Activated CD4-positive, alpha-beta T cell treated with anti-CD3 and anti-CD28 coated beads, Interleukin-2, amount 10 ng/mL, durations not matched to agents 24 days and 14 days (primary cell): ENCODE measurements around the gene FITM2. TPM values are rescaled to one million over a fixed set of nuclear protein-coding genes. Genes with fewer than 3 reads are reported as not detected.

ENCODE experiments used
- DNase-seq: peaks from one replicate; pipeline ENCODE4 v3.0.0; 2022
- H3K27ac Mint-ChIP-seq: one replicate; pipeline ENCODE4 v1.8.0; 2022; ENCODE audit warnings: mild to moderate bottlenecking, mixed read lengths
- H3K27me3 Mint-ChIP-seq: one replicate; pipeline ENCODE4 v1.8.0; 2022; ENCODE audit warnings: mixed read lengths
- H3K36me3 Mint-ChIP-seq: one replicate; pipeline ENCODE4 v1.8.0; 2022; ENCODE audit warnings: low read depth, mild to moderate bottlenecking, mixed read lengths
- H3K4me1 Mint-ChIP-seq: one replicate; pipeline ENCODE4 v1.8.0; 2021; ENCODE audit warnings: mixed read lengths
- H3K4me3 Mint-ChIP-seq: one replicate; pipeline ENCODE4 v1.8.0; 2022; ENCODE audit warnings: mild to moderate bottlenecking, moderate library complexity, mixed read lengths
- H3K9me3 Mint-ChIP-seq: one replicate; pipeline ENCODE4 v1.8.0; 2021; ENCODE audit warnings: mixed read lengths
- intact Hi-C: fragments of 100-400 bp; cut with micrococcal nuclease; formaldehyde crosslinking; loops from one replicate; pipeline ENCODE4 v1.15.1; 2023
- total RNA-seq: library from RNA; stranded (reverse); gene quantifications from 2 replicates; pipeline ENCODE4 v1.2.3, GENCODE V29; 2022

FITM2 gene
- total RNA-seq, 1 donor from 2014 or later, result 2.0 TPM

- H3K27me3 Mint-ChIP-seq, result peaks cover 6% of the 10 kb centered on the region
- no peaks in the 10 kb centered on the region for H3K9me3 Mint-ChIP-seq
- intact Hi-C loops, result no loop called here
- no peak overlapping the region for H3K27ac Mint-ChIP-seq
- DNase-seq, result no peak
- H3K4me3 Mint-ChIP-seq, result no peak overlapping the region
- H3K36me3 Mint-ChIP-seq, result no peaks in the 10 kb centered on the region
- no peaks in the 10 kb centered on the region for H3K4me1 Mint-ChIP-seq
These were observed 27.0 kb downstream of the FITM2 start for GRCh38 chr20:44284032-44284431.

DNA sequence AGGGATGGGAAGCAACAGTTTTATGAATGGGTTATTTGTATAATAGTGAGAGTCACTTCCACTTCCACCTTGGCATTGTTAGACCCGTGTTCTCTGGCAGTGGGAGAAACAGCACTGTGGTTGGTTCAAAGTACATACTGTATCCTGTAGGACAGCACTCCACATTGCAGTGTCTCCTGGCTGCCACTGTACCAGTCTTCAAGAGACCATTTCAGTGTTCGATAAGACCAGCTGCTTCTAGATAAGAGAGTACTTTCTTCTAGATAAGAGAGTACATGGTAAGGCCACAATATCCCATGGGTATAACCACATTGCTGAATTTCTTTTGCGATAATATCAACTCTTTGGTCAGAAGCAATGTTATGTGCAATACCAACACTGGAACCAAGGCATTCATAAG, 28.8 kb downstream of the FITM2 start:
- no peak for DNase-seq
- peaks cover 6% of the 10 kb centered on the region for H3K27me3 Mint-ChIP-seq
- intact Hi-C loops, result no loop called here
- no peak overlapping the region for H3K27ac Mint-ChIP-seq
- no peaks in the 10 kb centered on the region for H3K9me3 Mint-ChIP-seq
- no peaks in the 10 kb centered on the region for H3K36me3 Mint-ChIP-seq
- H3K4me3 Mint-ChIP-seq, result no peak overlapping the region
- H3K4me1 Mint-ChIP-seq, result no peaks in the 10 kb centered on the region

DNA sequence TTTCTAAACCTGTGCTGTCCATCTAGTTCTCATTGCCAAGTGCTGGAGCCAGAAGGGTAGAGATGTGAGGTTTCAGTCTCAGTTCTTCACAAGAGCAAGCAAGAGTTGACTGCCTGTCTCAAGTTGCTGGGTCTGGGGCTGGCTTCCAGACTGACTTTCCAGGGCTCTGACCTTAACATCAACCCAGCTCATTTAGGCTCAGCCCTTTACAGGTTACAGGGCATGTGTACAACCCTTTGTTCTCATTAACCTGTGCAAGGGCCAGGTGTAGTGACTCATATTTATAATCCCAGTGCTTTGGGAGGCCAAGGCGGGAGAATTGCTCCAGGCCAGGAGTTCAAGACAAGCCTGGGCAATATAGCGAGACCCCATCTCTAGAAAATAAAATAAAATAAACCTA, 30.6 kb downstream of the FITM2 start:
- Mint-ChIP-seq H3K4me1 (no peaks in the 10 kb centered on the region), H3K27ac (no peak overlapping the region), H3K4me3 (no peak overlapping the region), H3K36me3 (no peaks in the 10 kb centered on the region), H3K9me3 (no peaks in the 10 kb centered on the region), H3K27me3 (no peaks in the 10 kb centered on the region)
- intact Hi-C loops, result no loop called here
- DNase-seq, result no peak

GRCh38 chr20:44279228-44279627, 31.8 kb downstream of the FITM2 start:
- H3K9me3 Mint-ChIP-seq, result no peaks in the 10 kb centered on the region
- intact Hi-C loops, result no loop called here
- no peaks in the 10 kb centered on the region for H3K27me3 Mint-ChIP-seq
- no peak for DNase-seq
- no peak overlapping the region for H3K4me3 Mint-ChIP-seq
- no peaks in the 10 kb centered on the region for H3K4me1 Mint-ChIP-seq
- no peaks in the 10 kb centered on the region for H3K36me3 Mint-ChIP-seq
- no peak overlapping the region for H3K27ac Mint-ChIP-seq

DNA sequence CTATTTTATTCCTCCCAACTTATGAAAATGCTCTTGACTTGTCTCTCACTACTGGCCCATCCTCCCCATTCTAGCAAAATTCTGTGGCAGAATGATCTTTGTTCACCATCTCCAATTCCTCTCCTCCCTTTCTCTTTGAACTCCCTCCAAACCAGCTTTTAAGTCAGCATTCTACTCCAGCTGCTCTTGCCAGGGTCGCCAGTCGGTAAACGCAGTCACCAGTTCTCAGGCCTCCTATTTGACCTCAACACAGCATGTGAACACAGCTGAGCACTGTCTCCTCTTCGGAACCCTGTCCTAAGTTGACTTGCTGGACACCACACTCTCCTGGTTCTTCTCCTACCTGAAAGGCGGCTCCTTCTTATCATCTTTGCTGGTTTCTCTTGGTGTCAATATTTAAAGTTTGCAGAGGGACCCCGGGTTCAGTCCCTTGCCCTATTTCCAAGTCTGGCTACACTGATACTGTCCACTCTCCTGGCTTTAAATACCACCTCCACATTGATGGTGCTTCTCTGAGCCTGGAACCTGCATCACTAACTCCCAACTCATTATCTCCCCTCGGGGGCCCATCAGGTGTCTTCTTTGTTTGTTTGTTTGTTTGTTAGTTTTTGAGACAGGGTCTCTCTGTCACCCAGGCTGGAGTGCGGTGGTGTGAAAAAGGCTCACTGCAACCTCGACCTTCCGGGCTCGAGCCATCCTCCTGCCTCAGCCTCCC, 36.5 kb downstream of the FITM2 start:
- DNase-seq, result no peak
- no peak overlapping the region for H3K4me3 Mint-ChIP-seq
- no peaks in the 10 kb centered on the region for H3K36me3 Mint-ChIP-seq
- H3K27ac Mint-ChIP-seq, result no peak overlapping the region
- no peaks in the 10 kb centered on the region for H3K9me3 Mint-ChIP-seq
- H3K4me1 Mint-ChIP-seq, result no peaks in the 10 kb centered on the region
- intact Hi-C loops, result no loop called here
- no peaks in the 10 kb centered on the region for H3K27me3 Mint-ChIP-seq

DNA sequence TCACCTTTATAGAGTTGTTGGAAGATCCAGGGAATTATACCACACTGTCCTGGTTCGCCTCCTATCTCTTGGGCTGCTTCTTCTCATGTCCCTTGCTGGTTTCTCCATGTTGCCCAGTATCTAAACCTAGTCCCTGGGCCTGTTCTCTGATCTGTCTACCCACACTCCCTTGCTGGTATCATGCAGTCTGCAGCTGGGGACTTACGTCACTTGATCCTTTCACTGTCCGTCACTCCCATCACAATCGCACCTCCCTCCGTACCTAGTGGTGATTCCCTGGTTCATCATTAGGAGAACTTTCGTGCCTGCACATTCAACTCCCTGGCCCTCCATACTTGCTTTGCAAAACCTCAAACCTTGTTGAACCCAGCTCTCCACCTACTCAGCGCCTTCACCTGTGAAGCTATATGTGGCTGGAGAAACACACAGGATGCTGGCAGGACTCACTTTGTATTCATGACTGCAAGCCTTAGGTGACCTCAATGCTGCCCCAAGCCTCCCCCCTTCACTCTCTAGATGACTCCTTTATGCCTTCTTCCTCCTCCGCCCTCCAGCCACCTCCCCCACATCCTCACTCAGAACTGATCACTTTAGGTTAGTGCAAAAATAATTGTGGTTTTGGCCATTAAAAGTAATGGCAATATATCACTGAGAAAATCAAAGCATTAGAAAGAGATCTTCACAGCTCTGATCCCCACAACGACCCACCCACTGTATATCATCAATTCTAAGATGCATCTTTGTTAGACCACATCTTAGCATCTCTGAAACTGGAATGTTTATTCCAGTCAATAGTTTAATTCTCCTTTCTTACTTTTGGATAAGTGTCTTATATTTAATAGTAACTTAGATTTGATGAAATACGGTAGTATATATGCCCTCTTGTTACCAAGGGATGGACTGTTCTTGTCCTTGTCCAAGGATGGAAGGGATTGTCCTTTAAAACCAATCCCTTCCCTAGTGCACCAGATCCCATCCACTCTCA, 37.5 kb downstream of the FITM2 start:
- Mint-ChIP-seq H3K9me3 (no peaks in the 10 kb centered on the region), H3K36me3 (no peaks in the 10 kb centered on the region), H3K27me3 (no peaks in the 10 kb centered on the region), H3K4me3 (no peak overlapping the region), H3K27ac (no peak overlapping the region), H3K4me1 (no peaks in the 10 kb centered on the region)
- intact Hi-C loops, result no loop called here
- no peak for DNase-seq

DNA sequence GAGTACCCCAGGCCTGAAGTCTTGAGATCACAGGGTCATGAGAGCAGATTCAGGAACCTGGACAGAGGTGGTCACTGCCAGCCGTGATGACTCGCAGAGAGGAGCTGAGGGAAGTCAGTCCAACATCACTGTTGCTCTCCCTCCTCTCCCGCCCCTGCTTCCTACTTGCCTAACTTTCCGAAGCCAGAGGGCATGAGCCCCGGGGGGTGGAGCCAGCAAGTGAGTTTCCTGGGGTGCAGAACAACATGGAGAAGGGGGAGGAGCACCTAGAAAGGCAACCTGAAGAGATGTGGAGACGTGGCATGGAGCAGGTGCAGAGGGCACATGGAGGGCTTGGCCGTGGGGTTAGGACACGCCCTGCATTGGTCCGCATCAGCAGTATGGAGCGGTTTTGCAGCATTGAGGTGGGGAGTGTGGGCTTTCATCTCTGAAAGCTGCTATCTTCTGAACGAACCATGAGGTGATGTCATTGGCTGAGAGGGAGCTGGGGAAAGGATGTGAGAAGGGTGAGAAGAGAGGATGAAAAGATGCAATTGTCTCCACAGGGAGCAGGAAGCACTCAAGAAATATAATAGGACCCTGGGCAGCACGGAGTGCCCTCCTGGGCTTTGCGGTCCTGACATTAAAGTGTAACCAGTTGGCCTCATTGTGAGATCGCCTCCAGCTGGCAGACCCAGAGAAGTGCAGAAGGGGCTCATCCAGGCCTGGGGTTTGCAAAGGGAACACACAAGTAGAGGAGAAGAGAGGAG, 38.9 kb downstream of the FITM2 start:
- DNase-seq, result peak; percentile 62
- Mint-ChIP-seq H3K27me3 (no peaks in the 10 kb centered on the region), H3K27ac (no peak overlapping the region), H3K4me3 (no peak overlapping the region), H3K36me3 (no peaks in the 10 kb centered on the region), H3K9me3 (no peaks in the 10 kb centered on the region), H3K4me1 (no peaks in the 10 kb centered on the region)
- intact Hi-C loops, result no loop called here

DNA sequence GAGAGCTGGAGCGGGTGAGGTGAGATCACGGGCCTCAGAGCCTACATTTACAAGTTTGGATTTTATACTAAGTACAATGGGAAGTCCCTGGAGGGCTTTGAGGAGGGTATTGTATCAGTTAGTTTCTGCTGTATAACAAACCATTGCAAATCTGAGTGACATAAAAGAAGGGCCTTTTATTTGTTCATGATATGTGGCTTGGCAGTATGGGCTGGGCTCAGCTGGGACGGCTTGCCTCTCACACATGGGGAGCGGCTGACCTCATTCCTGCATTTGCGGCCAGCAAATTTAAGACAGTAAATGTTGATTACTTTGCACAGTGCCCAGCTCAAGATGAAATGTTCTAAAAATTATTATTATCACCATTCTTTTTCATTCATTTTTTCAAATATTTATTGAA, 42.2 kb downstream of the FITM2 start:
- no peak for DNase-seq
- H3K4me3 Mint-ChIP-seq, result no peak overlapping the region
- H3K27me3 Mint-ChIP-seq, result no peaks in the 10 kb centered on the region
- H3K9me3 Mint-ChIP-seq, result no peaks in the 10 kb centered on the region
- intact Hi-C loops, result no loop called here
- H3K27ac Mint-ChIP-seq, result no peak overlapping the region
- H3K4me1 Mint-ChIP-seq, result no peaks in the 10 kb centered on the region
- H3K36me3 Mint-ChIP-seq, result no peaks in the 10 kb centered on the region

DNA sequence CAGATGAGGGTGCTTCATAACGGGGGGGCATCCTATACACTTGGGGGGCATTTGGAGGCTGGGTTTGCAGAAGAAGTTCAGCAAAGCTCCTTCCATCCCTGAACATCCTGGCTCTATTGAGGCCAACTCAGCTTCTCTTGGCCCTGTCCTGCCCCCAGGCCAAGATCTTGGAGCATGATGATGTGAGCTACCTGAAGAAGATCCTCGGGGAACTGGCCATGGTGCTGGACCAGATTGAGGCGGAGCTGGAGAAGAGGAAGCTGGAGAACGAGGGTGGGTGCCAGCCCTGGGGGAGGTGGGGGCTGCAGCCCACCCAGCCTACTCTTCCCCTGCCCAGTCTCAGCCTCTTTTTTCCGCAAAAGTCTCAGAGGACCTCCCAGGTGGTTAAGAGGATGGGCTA, 46.7 kb downstream of the FITM2 start:
- no peak overlapping the region for H3K4me3 Mint-ChIP-seq
- H3K4me1 Mint-ChIP-seq, result no peaks in the 10 kb centered on the region
- no peaks in the 10 kb centered on the region for H3K9me3 Mint-ChIP-seq

GRCh38 chr20:44258226-44258890, 52.6 kb downstream of the FITM2 start:
- Mint-ChIP-seq H3K36me3 (no peaks in the 10 kb centered on the region), H3K4me1 (no peaks in the 10 kb centered on the region), H3K27me3 (no peaks in the 10 kb centered on the region), H3K4me3 (no peak overlapping the region), H3K27ac (no peak overlapping the region), H3K9me3 (no peaks in the 10 kb centered on the region)
- intact Hi-C loops, result no loop called here
- DNase-seq, result no peak

More for the DNA sequence above, 46.7 kb downstream of the FITM2 start:
- no peak overlapping the region for H3K27ac Mint-ChIP-seq
- no peak for DNase-seq
- no peaks in the 10 kb centered on the region for H3K36me3 Mint-ChIP-seq
- no peaks in the 10 kb centered on the region for H3K27me3 Mint-ChIP-seq
- intact Hi-C loops, result no loop called here

- Mint-ChIP-seq H3K9me3 (no peaks in the 10 kb centered on the region), H3K27ac (no peak overlapping the region)
- intact Hi-C loops, result no loop called here
These were observed 54.0 kb downstream of the FITM2 start for GRCh38 chr20:44256961-44257360.

GRCh38 chr20:44255942-44256341, 55.1 kb downstream of the FITM2 start:
- Mint-ChIP-seq H3K36me3 (no peaks in the 10 kb centered on the region), H3K4me3 (no peak overlapping the region), H3K9me3 (no peaks in the 10 kb centered on the region), H3K27me3 (no peaks in the 10 kb centered on the region), H3K27ac (no peak overlapping the region), H3K4me1 (no peaks in the 10 kb centered on the region)
- intact Hi-C loops, result no loop called here
- no peak for DNase-seq

More at GRCh38 chr20:44256961-44257360, 54.0 kb downstream of the FITM2 start:
- Mint-ChIP-seq H3K4me1 (no peaks in the 10 kb centered on the region), H3K27me3 (no peaks in the 10 kb centered on the region), H3K36me3 (no peaks in the 10 kb centered on the region), H3K4me3 (no peak overlapping the region)
- DNase-seq, result no peak

GRCh38 chr20:44254073-44254472, 56.9 kb downstream of the FITM2 start:
- DNase-seq, result no peak
- H3K27me3 Mint-ChIP-seq, result no peaks in the 10 kb centered on the region
- H3K27ac Mint-ChIP-seq, result no peak overlapping the region
- H3K4me3 Mint-ChIP-seq, result no peak overlapping the region
- intact Hi-C loops, result no loop called here
- no peaks in the 10 kb centered on the region for H3K36me3 Mint-ChIP-seq
- no peaks in the 10 kb centered on the region for H3K9me3 Mint-ChIP-seq
- H3K4me1 Mint-ChIP-seq, result no peaks in the 10 kb centered on the region
